Heart right ventricle (tissue), 16 donors: ENCODE results near the gene PYGO1. TPM values are rescaled to one million over a fixed set of nuclear protein-coding genes. Genes with fewer than 3 reads are reported as not detected.
A peak's percentile ranks its signal among the peaks of the same experiment; 100 is the strongest.

Source experiments
- ATAC-seq, 8 donors: fragments of 200-7000 bp; cut with Tn5 transposase; one replicate each; pipeline ENCODE4 v1.9.1; 2020; ENCODE audit warnings: mild to moderate bottlenecking in 8 of 8, moderate library complexity in 8 of 8, moderate number of reproducible peaks in 1 of 8
- DNase-seq, 2 donors: peaks; one replicate each; pipeline ENCODE4 v3.0.0-alpha.2; 2020
- H3K27ac ChIP-seq, 10 donors: fragments of 200-600 bp; sonication (generic) in 2 of 10; one replicate each; pipeline versions ENCODE4 v1.5.0 to v1.8.0; 2020 to 2022; ENCODE audit warnings: mild to moderate bottlenecking in 3 of 10
- H3K27me3 ChIP-seq, 7 donors: fragments of 200-600 bp; one replicate each; pipeline ENCODE4 v1.8.0; 2021 to 2022; ENCODE audit warnings: mild to moderate bottlenecking in 2 of 7
- H3K36me3 ChIP-seq, 9 donors: fragments of 200-600 bp; sonication (generic) in 1 of 9; one replicate each; pipeline versions ENCODE4 v1.5.0 to v1.8.0; 2020 to 2022; ENCODE audit warnings: mild to moderate bottlenecking in 2 of 9
- H3K4me1 ChIP-seq, 9 donors: fragments of 200-600 bp; sonication (generic) in 1 of 9; one replicate each; pipeline versions ENCODE4 v1.5.0 to v1.8.0; 2020 to 2022; ENCODE audit warnings: mild to moderate bottlenecking in 4 of 9
- H3K4me3 ChIP-seq, 10 donors: fragments of 200-600 bp; sonication (generic) in 2 of 10; one replicate each; pipeline versions ENCODE4 v1.5.0 to v1.8.0; 2020 to 2022; ENCODE audit warnings: mild to moderate bottlenecking in 7 of 10, moderate library complexity in 2 of 10
- H3K9me3 ChIP-seq, 11 donors: fragments of 200-600 bp in 10 of 11; sonication (generic) in 2 of 11; one replicate each; pipeline versions ENCODE4 v1.5.0 to v1.8.0; 2013 to 2022; ENCODE audit warnings: mild to moderate bottlenecking in 2 of 11, control low read depth in 1 of 11, moderate library complexity in 1 of 11
- CTCF ChIP-seq, 9 donors: fragments of 200-600 bp; sonication (generic) in 2 of 9; IDR thresholded peaks; one replicate each; pipeline versions ENCODE4 v1.5.0 to v1.8.0; 2021 to 2022; ENCODE audit warnings: antibody characterized with exemption in 9 of 9, mild to moderate bottlenecking in 5 of 9, moderate library complexity in 1 of 9
- WGBS, 2 donors: extraction: QIAGEN DNeasy Blood & Tissue Kit; methylation state at CpG; one replicate each; pipeline ENCODE4 v1.1.7; 2013; ENCODE audit warnings: inconsistent platforms in 1 of 2; 5-methylcytosine and 5-hydroxymethylcytosine counted together
- intact Hi-C, 10 donors: fragments of 100-400 bp; cut with DNase I; formaldehyde crosslinking; loops; one replicate each; pipeline versions ENCODE4 v1.11.1 to v1.14.2; 2022
- polyA plus RNA-seq, 2 donors: library from polyadenylated mRNA; stranded (reverse); fragments of 200-250 nt; gene quantifications; one replicate each; pipeline ENCODE4 v1.2.3, GENCODE V29; 2013
- total RNA-seq, 10 donors: library from RNA; stranded (reverse); fragmentation: NEBNext Ultra II Directional in 3 of 10; extraction: Animal tissue kit (Norgen Biotek cat#: 25700) in 3 of 10; gene quantifications; one replicate each; pipeline versions ENCODE4 v1.2.1 to v1.2.4, GENCODE V29; 2021 to 2023
- donor health status: Arrhythmogenic right ventricular cardiomyopathy.
- donor health status: ischemic (EF 13 %, LVEDD 7.1; RV severe dilation, severe dysfunction).
- donor health status: healthy with polysubstance abuse.
- donor health status: DM: no; HTN: yes; CAD: no.
- donor health status: DM: no; HTN: no; CAD: no.
- donor health status: ischemic (EF 25% LVEDD 6.9; RV normal size, moderate dysfunction).
- donor health status: ischemic (EF 25% LVEDD 5.7; RV mildly dilated, moderate dysfunction).
- donor health status: healthy.
- donor health status: DM: yes; HTN: yes; CAD: no.
- donor health status: Ischemic cardiomyopathy.
- donor health status: ischemic (EF 35%, LVEDD 5.7; RV mildly dilated, moderate dysfunction).
- donor health status: nonischemic (EF 11% LVEDD 7.7; RV severe dilation, severe dysfunction).
- donor health status: DM: yes; HTN: yes; CAD: no.
- donor health status: PGD.
- donor health status: ischemic (EF 29% LVEDD 5.4; RV normal size, mild dysfunction).
- donor health status: nonischemic (EF 23%, LVEDD 6.1; RV moderate dilation, normal function).

PYGO1 gene
- total and polyA plus RNA-seq, 12 donors, result 0.81 to 9.5 (median 4.2) TPM

GRCh38 chr15:55518641-55519040 lies 69.5 kb downstream of the PYGO1 start:
- no peak for ATAC-seq
- H3K27me3 ChIP-seq, result peaks cover 0 to 5% (median 0%) of the 10 kb centered on the region in 7 donors
- peaks cover 0 to 7% (median 0%) of the 10 kb centered on the region in 11 donors for H3K9me3 ChIP-seq
- no peaks in the 10 kb centered on the region for H3K36me3 ChIP-seq
- no peaks in the 10 kb centered on the region for H3K4me1 ChIP-seq
- intact Hi-C loops, result loop anchor here in 1 of 10 donors (10.0 kb wide), 1 partner anchor 116 kb away; no protein-coding TSS in a partner anchor
- DNase-seq, result no peak
- H3K27ac ChIP-seq, result no peak overlapping the region
- H3K4me3 ChIP-seq, result no peak overlapping the region
- peak in 1 of 9 donors; percentile 15 for TF ChIP-seq CTCF (IDR thresholded peaks at IDR 0.05)
- WGBS, 2 donors, result 78 to 91% methylated on average over 2 of the region's 2 CpGs

- TF ChIP-seq CTCF (IDR thresholded peaks at IDR 0.05), result no peak
- peaks cover 0 to 7% (median 0%) of the 10 kb centered on the region in 11 donors for H3K9me3 ChIP-seq
- H3K4me1 ChIP-seq, result no peaks in the 10 kb centered on the region
- intact Hi-C loops, result loop anchor here in 1 of 10 donors (10.0 kb wide), 1 partner anchor 117 kb away; no protein-coding TSS in a partner anchor
- WGBS, 2 donors, result 81 to 97% methylated on average over 3 of the region's 3 CpGs
- no peak for ATAC-seq
- no peak for DNase-seq
- H3K4me3 ChIP-seq, result no peak overlapping the region
- H3K27me3 ChIP-seq, result peaks cover 0 to 5% (median 0%) of the 10 kb centered on the region in 7 donors
- no peak overlapping the region for H3K27ac ChIP-seq
- no peaks in the 10 kb centered on the region for H3K36me3 ChIP-seq
These were observed 70.1 kb downstream of the PYGO1 start for GRCh38 chr15:55518009-55518408.

DNA sequence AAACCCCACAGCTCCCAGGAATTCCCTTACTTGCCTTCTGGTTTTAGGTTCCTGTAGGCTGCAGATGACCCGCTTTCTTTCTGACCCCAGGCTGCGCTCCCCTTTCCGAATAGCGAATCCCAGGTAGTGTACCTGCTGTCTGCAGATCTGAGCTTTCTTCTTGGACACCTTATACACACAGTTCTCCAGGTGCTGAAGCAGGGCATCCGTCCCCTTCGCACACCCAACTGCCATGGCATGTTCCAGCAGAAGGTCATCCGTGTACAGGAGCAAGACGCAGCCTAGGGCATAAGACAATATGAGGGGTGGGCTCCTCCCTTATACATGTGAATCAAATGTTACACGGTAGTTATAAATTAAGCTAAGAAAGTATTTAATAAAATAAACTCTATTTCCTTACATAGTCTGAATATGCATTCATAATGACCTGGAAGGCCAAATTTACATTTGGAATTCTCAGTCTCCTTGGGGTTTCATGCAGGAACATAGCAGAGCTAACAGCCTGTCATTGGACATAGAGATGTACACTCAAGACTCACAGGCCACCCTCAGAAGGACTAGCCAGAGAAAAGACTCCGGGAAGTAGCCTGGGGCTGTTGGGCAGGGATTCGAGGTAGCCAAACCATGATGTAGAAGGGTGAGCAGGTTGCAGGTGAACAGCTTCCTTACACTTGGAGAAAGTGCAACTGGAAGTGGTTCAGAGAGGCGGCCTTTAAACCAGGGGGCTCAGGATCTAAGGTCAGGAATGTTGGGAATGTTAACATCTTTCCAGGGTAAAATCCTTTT lies 72.0 kb downstream of the PYGO1 start:
- intact Hi-C loops, result loop anchor here in 1 of 10 donors (10.0 kb wide), 1 partner anchor 119 kb away; no protein-coding TSS in a partner anchor
- H3K4me3 ChIP-seq, result no peak overlapping the region
- no peaks in the 10 kb centered on the region for H3K4me1 ChIP-seq
- no peaks in the 10 kb centered on the region for H3K27me3 ChIP-seq
- ATAC-seq (no peak), DNase-seq (no peak)
- peaks cover 0 to 6% (median 0%) of the 10 kb centered on the region in 11 donors for H3K9me3 ChIP-seq
- no peaks in the 10 kb centered on the region for H3K36me3 ChIP-seq
- TF ChIP-seq CTCF (IDR thresholded peaks at IDR 0.05), result no peak
- 91 to 95% methylated on average over 12 of the region's 12 CpGs for WGBS, 2 donors
- H3K27ac ChIP-seq, result no peak overlapping the region

DNA sequence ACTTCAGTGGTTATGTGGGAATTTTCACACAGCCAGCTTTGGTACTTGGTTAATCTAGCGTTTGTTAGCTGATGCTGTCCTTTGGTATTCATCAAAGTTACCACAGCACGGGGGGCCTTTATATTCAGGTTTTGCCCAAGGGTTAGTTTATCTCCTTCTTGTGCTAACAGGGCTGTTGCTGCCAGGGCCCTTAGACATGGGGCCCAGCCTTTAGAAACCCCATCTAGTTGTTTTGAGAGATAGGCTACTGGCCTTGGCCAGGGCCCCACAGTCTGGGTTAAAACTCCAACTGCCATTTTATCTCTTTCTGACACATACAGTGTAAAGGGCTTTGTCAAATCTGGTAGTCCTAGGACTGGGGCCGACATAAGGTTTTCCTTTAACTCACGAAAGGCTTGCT lies 72.7 kb downstream of the PYGO1 start:
- H3K27ac ChIP-seq, result no peak overlapping the region
- no peaks in the 10 kb centered on the region for H3K9me3 ChIP-seq
- no peaks in the 10 kb centered on the region for H3K4me1 ChIP-seq
- H3K36me3 ChIP-seq, result no peaks in the 10 kb centered on the region
- H3K27me3 ChIP-seq, result no peaks in the 10 kb centered on the region
- 85 to 90% methylated on average over 4 of the region's 4 CpGs for WGBS, 2 donors
- TF ChIP-seq CTCF (IDR thresholded peaks at IDR 0.05), result no peak
- ATAC-seq, result no peak
- DNase-seq, result no peak
- no peak overlapping the region for H3K4me3 ChIP-seq
- intact Hi-C loops, result loop anchor here in 1 of 10 donors (10.0 kb wide), 1 partner anchor 119 kb away; no protein-coding TSS in a partner anchor
